HG03103 (cell line): ENCODE data around the gene GNG7.

Experiments used
- ATAC-seq: cut with Tn5 transposase; IDR thresholded peaks from one replicate; pipeline ENCODE4 v1.9.1; 2021; ENCODE audit warnings: low read depth; ENCODE audit not compliant: unreplicated experiment

The GNG7 gene

GRCh38 chr19:2702170-2703076 lies at the start of gene GNG7:
Gene GNG7 (minus strand): TSS chr19:2702694. CDS start chr19:2520688, 182,006 bp downstream.
- ATAC-seq, result peak; percentile 66

GRCh38 chr19:2751438-2751830 lies 48.9 kb upstream of the GNG7 start:
- no peak for ATAC-seq

- ATAC-seq, result no peak
Measured at GRCh38 chr19:2750808-2751437, 48.4 kb upstream of the GNG7 start.

- no peak for ATAC-seq
Measured at GRCh38 chr19:2747349-2747748, 44.9 kb upstream of the GNG7 start.

- ATAC-seq, result no peak
Measured at GRCh38 chr19:2744113-2744512, 41.6 kb upstream of the GNG7 start.

- no peak for ATAC-seq
Measured at GRCh38 chr19:2743099-2743498, 40.6 kb upstream of the GNG7 start.

GRCh38 chr19:2740314-2740656 lies 37.8 kb upstream of the GNG7 start:
- no peak for ATAC-seq

GRCh38 chr19:2739602-2740313 lies 37.3 kb upstream of the GNG7 start, which contains the start of gene SLC39A3:
Gene SLC39A3 (minus strand): TSS chr19:2740017. CDS start chr19:2737257, 2,760 bp downstream.
- ATAC-seq, result peak; percentile 89

GRCh38 chr19:2736550-2737190 lies 34.2 kb upstream of the GNG7 start:
- ATAC-seq, result no peak

GRCh38 chr19:2735374-2735773 lies 32.9 kb upstream of the GNG7 start:
- ATAC-seq, result no peak

- no peak for ATAC-seq
Measured at GRCh38 chr19:2734589-2735288, 32.2 kb upstream of the GNG7 start.

- no peak for ATAC-seq
Measured at GRCh38 chr19:2733930-2734588, 31.6 kb upstream of the GNG7 start.

GRCh38 chr19:2732883-2733282 lies 30.4 kb upstream of the GNG7 start:
- no peak for ATAC-seq

GRCh38 chr19:2732157-2732725 lies 29.7 kb upstream of the GNG7 start:
- ATAC-seq, result no peak

- no peak for ATAC-seq
Measured at GRCh38 chr19:2731181-2731995, 28.9 kb upstream of the GNG7 start.

GRCh38 chr19:2729943-2730818 lies 27.7 kb upstream of the GNG7 start:
- no peak for ATAC-seq

GRCh38 chr19:2728783-2729387 lies 26.4 kb upstream of the GNG7 start:
- no peak for ATAC-seq
